Breast epithelium (tissue), 3 donors: ENCODE results near the gene OR6C6.

Source experiments
- POLR2A ChIP-seq: fragments of 450-650 bp; IDR thresholded peaks from one replicate; pipeline ENCODE4 v1.6.1; 2016; ENCODE audit warnings: antibody characterized with exemption, mild to moderate bottlenecking, moderate library complexity
- POLR2AphosphoS5 ChIP-seq, 3 donors: sonication (generic); formaldehyde crosslinking; IDR thresholded peaks; one replicate each; pipeline ENCODE4 v1.6.1; 2017; ENCODE audit warnings: antibody characterized with exemption in 3 of 3
- TF ChIP-seq, protein P1 (sequence below), 3 donors: fragments of 450-650 bp; IDR thresholded peaks; one replicate each; pipeline ENCODE4 v1.5.1; 2016 to 2017; ENCODE audit warnings: antibody characterized with exemption in 3 of 3, mild to moderate bottlenecking in 3 of 3, moderate library complexity in 3 of 3

DNA sequence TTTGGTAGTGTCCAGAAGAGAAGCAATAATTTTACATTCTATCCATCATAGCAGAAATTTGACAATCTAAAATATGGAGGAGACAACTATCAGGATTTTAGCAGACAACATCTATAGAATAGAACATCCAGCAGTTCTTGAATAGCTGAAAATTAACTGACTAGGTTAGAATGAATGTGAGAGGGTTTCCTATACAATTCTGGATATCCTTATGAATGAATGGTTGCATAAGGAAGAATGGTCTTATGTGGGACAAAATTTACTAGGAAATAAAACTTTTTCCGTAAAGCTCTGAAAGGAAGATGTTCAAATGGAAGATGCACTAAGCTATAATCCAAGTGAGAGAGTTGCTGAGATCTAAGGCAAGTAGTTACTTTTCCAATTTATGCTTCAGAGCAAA lies 34.1 kb upstream of the OR6C6 start, which contains the start of gene OR6C3:
- TF ChIP-seq, protein P1, sequence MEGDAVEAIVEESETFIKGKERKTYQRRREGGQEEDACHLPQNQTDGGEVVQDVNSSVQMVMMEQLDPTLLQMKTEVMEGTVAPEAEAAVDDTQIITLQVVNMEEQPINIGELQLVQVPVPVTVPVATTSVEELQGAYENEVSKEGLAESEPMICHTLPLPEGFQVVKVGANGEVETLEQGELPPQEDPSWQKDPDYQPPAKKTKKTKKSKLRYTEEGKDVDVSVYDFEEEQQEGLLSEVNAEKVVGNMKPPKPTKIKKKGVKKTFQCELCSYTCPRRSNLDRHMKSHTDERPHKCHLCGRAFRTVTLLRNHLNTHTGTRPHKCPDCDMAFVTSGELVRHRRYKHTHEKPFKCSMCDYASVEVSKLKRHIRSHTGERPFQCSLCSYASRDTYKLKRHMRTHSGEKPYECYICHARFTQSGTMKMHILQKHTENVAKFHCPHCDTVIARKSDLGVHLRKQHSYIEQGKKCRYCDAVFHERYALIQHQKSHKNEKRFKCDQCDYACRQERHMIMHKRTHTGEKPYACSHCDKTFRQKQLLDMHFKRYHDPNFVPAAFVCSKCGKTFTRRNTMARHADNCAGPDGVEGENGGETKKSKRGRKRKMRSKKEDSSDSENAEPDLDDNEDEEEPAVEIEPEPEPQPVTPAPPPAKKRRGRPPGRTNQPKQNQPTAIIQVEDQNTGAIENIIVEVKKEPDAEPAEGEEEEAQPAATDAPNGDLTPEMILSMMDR (IDR thresholded peaks at IDR 0.05) = no peak
- TF ChIP-seq POLR2A (no peak), POLR2AphosphoS5 (IDR thresholded peaks at IDR 0.05) (no peak)
